K562 (cell line): ENCODE results near the gene RSU1. TPM values are rescaled to one million over a fixed set of nuclear protein-coding genes. Genes with fewer than 3 reads are reported as not detected.

Source experiments
- ATAC-seq: fragments of 200-7000 bp; cut with Tn5 transposase; 3 replicates; pipeline ENCODE4 v1.9.1; 2020; ENCODE audit warnings: moderate library complexity
- BruUV-seq: library from RNA; stranded (reverse); fragments of 400-500 nt; replicated peaks from 2 replicates; lab custom pipeline; 2021; lab: Mats Ljungman, UMichigan
- CTCF ChIA-PET: fragments of 300-600 bp; formaldehyde crosslinking; extraction: SDS; loops from one replicate; lab custom pipeline; 2021; ENCODE audit warnings: low intra/inter-chr PET ratio; lab: Yijun Ruan, JAX
- POLR2A ChIA-PET: fragments of 300-600, 350-650 bp; sonication (Branson Sonifier 250); formaldehyde crosslinking; extraction: SDS; loops from one replicate; lab custom pipeline; 2021; ENCODE audit warnings: antibody characterized with exemption, inconsistent platforms; lab: Yijun Ruan, JAX
- DNase-seq, 4 experiments: peaks; one replicate each; pipeline versions ENCODE4 v3.0.0 to v3.0.0-alpha.2; 2011 to 2018; ENCODE audit warnings: low spot score in 3 of 4, mixed read lengths in 3 of 4; ENCODE audit errors: extremely low read depth in 1 of 4
- FAIRE-seq: peaks from 2 replicates; lab custom pipeline; 2011; peaks lifted over from hg19 to GRCh38; lab: Jason Lieb, UNC
- H2AFZ ChIP-seq: 2 replicates; pipeline ENCODE4 v1.6.0; 2011; ENCODE audit warnings: low read depth, low read length, control low read depth, inconsistent platforms
- H3K27ac ChIP-seq: fragments of 200-600 bp; 3 replicates; pipeline ENCODE4 v1.8.0; 2011; ENCODE audit warnings: low read depth, mild to moderate bottlenecking, control low read depth, inconsistent platforms, low read length, moderate library complexity, mixed read lengths; ENCODE audit errors: extremely low read depth
- H3K27me3 ChIP-seq, 2 experiments: fragments of 300-600 bp in 1 of 2; 2 replicates in 1 of 2; 3 replicates in 1 of 2; pipeline versions ENCODE4 v1.6.0 to v1.8.0; 2011; ENCODE audit warnings: inconsistent platforms in 2 of 2, low read length in 2 of 2, mild to moderate bottlenecking in 1 of 2, mixed read lengths in 1 of 2, moderate library complexity in 1 of 2; ENCODE audit not compliant: control insufficient read depth in 2 of 2, insufficient read depth in 2 of 2
- H3K36me3 ChIP-seq: fragments of 300-600 bp; 3 replicates; pipeline ENCODE4 v1.8.0; 2011; ENCODE audit warnings: mild to moderate bottlenecking, low read length, inconsistent platforms; ENCODE audit not compliant: control insufficient read depth, insufficient read depth
- H3K4me1 ChIP-seq, 2 experiments: fragments of 200-600 bp in 1 of 2; replicated peaks in 1 of 2; 2 replicates in 1 of 2; 3 replicates in 1 of 2; pipeline versions ENCODE4 v1.5.1 to v1.8.0; 2011; ENCODE audit warnings: inconsistent platforms in 2 of 2, low read length in 2 of 2, mild to moderate bottlenecking in 1 of 2, mixed read lengths in 1 of 2, moderate library complexity in 1 of 2; ENCODE audit not compliant: control insufficient read depth in 2 of 2, insufficient read depth in 2 of 2
- H3K4me2 ChIP-seq: 2 replicates; pipeline ENCODE4 v1.6.1; 2011; ENCODE audit warnings: low read length, control low read depth, inconsistent platforms, mixed read lengths; ENCODE audit not compliant: insufficient read depth
- H3K4me3 ChIP-seq: fragments of 200-600 bp; sonication (generic), shearing (Covaris generic); 2 replicates; pipeline ENCODE4 v1.5.1; 2016; ENCODE audit warnings: control low read depth, inconsistent platforms
- H3K79me2 ChIP-seq: fragments of 200-600 bp; 3 replicates; pipeline ENCODE4 v1.8.0; 2011; ENCODE audit warnings: low read length, inconsistent platforms; ENCODE audit not compliant: control insufficient read depth, insufficient read depth
- H3K9ac ChIP-seq, 2 experiments: 2 replicates each; pipeline versions ENCODE4 v1.6.0 to v1.6.1; 2011; ENCODE audit warnings: low read depth in 2 of 2, low read length in 2 of 2, control low read depth in 1 of 2, inconsistent platforms in 1 of 2, mild to moderate bottlenecking in 1 of 2, mixed read lengths in 1 of 2; ENCODE audit not compliant: insufficient read depth in 1 of 2
- H3K9me1 ChIP-seq: one replicate; pipeline ENCODE4 v1.6.0; 2011; ENCODE audit warnings: inconsistent platforms, mild to moderate bottlenecking, low read length, moderate library complexity; ENCODE audit not compliant: control insufficient read depth, insufficient read depth
- H3K9me3 ChIP-seq: replicated peaks from 2 replicates; pipeline ENCODE4 v1.5.1; 2011; ENCODE audit warnings: low read depth, low read length, inconsistent platforms; ENCODE audit not compliant: control insufficient read depth, insufficient read depth
- H4K20me1 ChIP-seq: replicated peaks from 2 replicates; pipeline ENCODE4 v1.6.1; 2011; ENCODE audit warnings: low read length, inconsistent platforms, mixed read lengths; ENCODE audit not compliant: control insufficient read depth, insufficient read depth
- CREM ChIP-seq: IDR thresholded peaks from 2 replicates; pipeline ENCODE4 v1.6.1; 2014; ENCODE audit warnings: antibody characterized with exemption, low read depth
- KAT8 ChIP-seq: fragments of 450-650 bp; IDR thresholded peaks from 2 replicates; pipeline ENCODE4 v1.6.1; 2016; ENCODE audit warnings: low read depth, mild to moderate bottlenecking
- MAFF ChIP-seq: IDR thresholded peaks from 2 replicates; pipeline ENCODE4 v1.6.1; 2012; ENCODE audit warnings: low read length, improper control_type of control experiment
- MTA1 ChIP-seq: fragments of 450-650 bp; IDR thresholded peaks from 2 replicates; pipeline ENCODE4 v1.6.1; 2017; ENCODE audit warnings: borderline replicate concordance
- RFX5 ChIP-seq: IDR thresholded peaks from 2 replicates; pipeline ENCODE4 v1.6.1; 2011; ENCODE audit warnings: low read depth, mild to moderate bottlenecking, improper control_type of control experiment, low read length
- SMARCE1 ChIP-seq: fragments of 450-650 bp; IDR thresholded peaks from 2 replicates; pipeline ENCODE4 v1.7.1; 2016; ENCODE audit warnings: mild to moderate bottlenecking
- ZKSCAN1 ChIP-seq: fragments of 150-350 bp; IDR thresholded peaks from 2 replicates; pipeline ENCODE4 v1.6.1; 2016; ENCODE audit warnings: low read depth, low read length
- WGBS: fragments of 100-300 bp; shearing (Covaris generic); methylation state at CpG from one replicate; pipeline ENCODE4 v1.1.6; 2016; ENCODE audit warnings: low coverage, mixed read lengths; ENCODE audit not compliant: insufficient coverage; ENCODE audit errors: missing lambda C conversion rate; 5-methylcytosine and 5-hydroxymethylcytosine counted together
- in situ Hi-C: fragments of 300-500 bp; cut with MboI; formaldehyde crosslinking; loops from 4 replicates; pipeline ENCODE4 v1.15.0; 2018; ENCODE audit warnings: inconsistent platforms, mixed read lengths
- intact Hi-C: fragments of 100-400 bp; cut with micrococcal nuclease; formaldehyde crosslinking; loops from 2 replicates; pipeline ENCODE4 v1.14.2; 2022
- polyA plus RNA-seq, 8 experiments: library from polyadenylated mRNA; depleted of rRNA in 4 of 8; stranded (reverse) in 5 of 8; unstranded in 3 of 8; fragments of >200 nt; fragmentation: Nextera tagmentation in 2 of 8; fragmentation: Illumina TruSeq in 1 of 8; extraction: Ambion mirVana in 2 of 8; extraction: Trizol in 1 of 8; gene quantifications; 2 replicates each; pipeline versions ENCODE4 v1.2.1 to v1.2.3, GENCODE V29; 2011 to 2014; ENCODE audit warnings: inconsistent platforms in 1 of 8, missing spikeins in 1 of 8
- total RNA-seq, 7 experiments: library from RNA; depleted of rRNA in 6 of 7; stranded (reverse); fragments of >200 nt in 6 of 7; fragmentation: Illumina TruSeq in 2 of 7; extraction: Trizol in 2 of 7; gene quantifications; 2 replicates each; pipeline versions ENCODE4 v1.2.1 to v1.2.3, GENCODE V29; 2011 to 2021; ENCODE audit warnings: low replicate concordance in 1 of 7

RSU1 gene
- total and polyA plus RNA-seq, 9 of the 15 experiments (the other 6 are each of a cell fraction or from before 2014, with no cell fraction given): 18.8 to 67.3 (median 31.5) TPM

DNA sequence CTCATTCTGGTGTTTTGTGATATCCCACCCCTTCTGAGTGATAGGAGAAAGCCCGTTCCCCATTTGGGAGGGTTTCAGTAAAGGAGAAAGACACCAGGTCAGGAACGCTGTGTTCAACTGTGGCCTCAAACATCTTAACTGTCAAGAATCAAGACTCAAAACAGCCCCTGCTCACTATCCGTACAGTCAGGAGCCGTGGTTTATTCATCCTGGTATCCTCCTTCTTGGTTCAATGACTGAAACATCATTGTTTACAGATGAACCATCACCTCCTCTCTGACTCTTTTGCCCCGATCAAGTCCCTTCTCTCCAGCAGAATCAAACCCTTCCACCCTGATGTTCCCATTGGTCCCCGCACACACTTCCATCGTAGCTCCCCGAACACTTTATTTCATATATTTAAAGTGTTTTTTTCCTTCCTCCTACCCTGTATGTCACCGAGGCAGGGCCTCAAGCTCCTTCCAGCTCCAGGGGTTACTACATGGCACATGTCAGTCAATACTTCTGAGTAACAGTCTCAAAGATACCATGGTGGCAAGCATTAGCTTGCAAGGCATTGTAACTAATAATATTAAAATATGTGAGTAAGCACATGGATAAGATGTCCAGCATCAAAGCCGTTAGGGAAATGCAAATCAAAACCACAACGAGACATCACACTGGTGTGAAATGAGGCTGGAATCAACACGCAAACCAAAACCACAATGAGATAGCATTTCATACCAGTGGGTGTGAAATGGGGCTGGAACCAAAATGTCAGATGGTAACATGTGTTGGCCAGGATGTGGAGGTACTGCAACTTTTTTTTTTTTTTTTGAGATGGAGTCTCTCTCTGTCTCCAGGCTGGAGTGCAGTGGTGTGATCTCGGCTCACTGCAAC is 170.8 kb downstream of the RSU1 start (continued):
- TF ChIP-seq CREM (0 out of 2 replicates have a peak, but pooled peaks have one; percentile 9), KAT8 (no peak), MAFF (peak; percentile 38; the same call in 1 of the 2 replicates), ZKSCAN1 (no peak), RFX5 (no peak), SMARCE1 (no peak)

DNA sequence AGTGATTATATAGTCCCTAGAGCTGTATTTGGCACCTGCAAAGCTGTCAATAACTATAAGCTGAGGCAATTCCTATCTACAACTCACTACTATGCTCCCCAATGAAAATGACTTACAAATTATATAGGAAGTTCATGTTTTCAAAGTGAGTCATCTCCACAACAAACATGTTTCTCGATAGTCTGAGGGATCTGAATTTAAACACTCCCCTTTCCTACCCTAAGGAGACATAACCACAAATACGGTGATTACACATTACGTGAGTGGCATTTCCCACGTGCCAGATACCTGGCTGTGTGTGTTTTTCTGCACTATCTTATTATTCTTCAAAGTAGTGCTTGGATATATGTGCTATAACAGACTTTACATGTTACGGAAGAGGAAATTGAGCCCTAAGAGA is 173.1 kb downstream of the RSU1 start:
- FAIRE-seq: no peak
- H3K4me2 ChIP-seq: no peak overlapping the region
- no peak for ATAC-seq
- no peaks in the 10 kb centered on the region for H3K9me1 ChIP-seq
- H2AFZ ChIP-seq: no peak overlapping the region
- no peaks in the 10 kb centered on the region for H3K9me3 ChIP-seq
- in situ Hi-C loops (no loop called here), intact Hi-C loops (no loop called here)
- CTCF ChIA-PET: no interaction called here
- POLR2A ChIA-PET: no interaction called here
- H3K79me2 ChIP-seq: no peaks in the 10 kb centered on the region
- H4K20me1 ChIP-seq: no peaks in the 10 kb centered on the region
- no peak overlapping the region for H3K27ac ChIP-seq
- H3K27me3 ChIP-seq: no peaks in the 10 kb centered on the region
- WGBS: 11% methylated on average over 5 of the region's 5 CpGs
- BruUV-seq: no TSS peak
- no peak overlapping the region for H3K9ac ChIP-seq
- no peak for TF ChIP-seq MTA1
- H3K36me3 ChIP-seq: no peaks in the 10 kb centered on the region
- DNase-seq: no peak
- no peaks in the 10 kb centered on the region for H3K4me1 ChIP-seq
- H3K4me3 ChIP-seq: no peak overlapping the region
